ENCODE results near the gene DAGLA. TPM values are rescaled to one million over a fixed set of nuclear protein-coding genes. Genes with fewer than 3 reads are reported as not detected.

The DAGLA gene
- total RNA-seq, 4 donors from 2014 or later = 0.29 to 5.4 (median 1.9) TPM

DNA sequence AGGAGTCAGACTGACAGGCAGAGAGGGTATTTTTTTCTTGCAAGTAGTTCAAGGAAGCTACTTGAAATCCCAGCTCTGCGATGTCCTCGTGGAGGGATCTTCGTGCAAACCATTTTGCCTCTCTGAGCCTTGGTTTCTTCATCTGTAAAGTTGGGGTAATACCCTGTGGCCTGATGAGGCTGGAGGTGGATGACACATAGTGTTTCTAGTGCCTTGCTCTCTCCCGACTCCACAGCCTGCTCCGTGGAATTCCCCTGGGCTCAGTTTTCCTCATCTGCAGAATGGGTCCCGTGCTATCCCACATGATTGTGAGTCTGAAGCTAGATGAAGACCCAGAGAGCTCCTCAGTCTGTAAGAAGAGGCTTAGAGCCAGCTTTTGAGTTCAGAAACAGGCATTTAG lies 32.7 kb downstream of the DAGLA start:
- H3K4me3 ChIP-seq = no peak overlapping the region
- no peaks in the 10 kb centered on the region for H3K36me3 ChIP-seq
- TF ChIP-seq, protein P1, sequence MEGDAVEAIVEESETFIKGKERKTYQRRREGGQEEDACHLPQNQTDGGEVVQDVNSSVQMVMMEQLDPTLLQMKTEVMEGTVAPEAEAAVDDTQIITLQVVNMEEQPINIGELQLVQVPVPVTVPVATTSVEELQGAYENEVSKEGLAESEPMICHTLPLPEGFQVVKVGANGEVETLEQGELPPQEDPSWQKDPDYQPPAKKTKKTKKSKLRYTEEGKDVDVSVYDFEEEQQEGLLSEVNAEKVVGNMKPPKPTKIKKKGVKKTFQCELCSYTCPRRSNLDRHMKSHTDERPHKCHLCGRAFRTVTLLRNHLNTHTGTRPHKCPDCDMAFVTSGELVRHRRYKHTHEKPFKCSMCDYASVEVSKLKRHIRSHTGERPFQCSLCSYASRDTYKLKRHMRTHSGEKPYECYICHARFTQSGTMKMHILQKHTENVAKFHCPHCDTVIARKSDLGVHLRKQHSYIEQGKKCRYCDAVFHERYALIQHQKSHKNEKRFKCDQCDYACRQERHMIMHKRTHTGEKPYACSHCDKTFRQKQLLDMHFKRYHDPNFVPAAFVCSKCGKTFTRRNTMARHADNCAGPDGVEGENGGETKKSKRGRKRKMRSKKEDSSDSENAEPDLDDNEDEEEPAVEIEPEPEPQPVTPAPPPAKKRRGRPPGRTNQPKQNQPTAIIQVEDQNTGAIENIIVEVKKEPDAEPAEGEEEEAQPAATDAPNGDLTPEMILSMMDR (IDR thresholded peaks at IDR 0.05) = no peak
- TF ChIP-seq POLR2A (IDR thresholded peaks at IDR 0.05) = no peak
- no peak overlapping the region for H3K27ac ChIP-seq
- intact Hi-C loops (cut with DNase I; ENCODE audit: low total_unique reads) = no loop called here
- no peak for DNase-seq
- no peaks in the 10 kb centered on the region for H3K27me3 ChIP-seq
- no peaks in the 10 kb centered on the region for H3K9me3 ChIP-seq
- peaks cover 0 to under 1% of the 10 kb centered on the region in 2 donors for H3K4me1 ChIP-seq

DNA sequence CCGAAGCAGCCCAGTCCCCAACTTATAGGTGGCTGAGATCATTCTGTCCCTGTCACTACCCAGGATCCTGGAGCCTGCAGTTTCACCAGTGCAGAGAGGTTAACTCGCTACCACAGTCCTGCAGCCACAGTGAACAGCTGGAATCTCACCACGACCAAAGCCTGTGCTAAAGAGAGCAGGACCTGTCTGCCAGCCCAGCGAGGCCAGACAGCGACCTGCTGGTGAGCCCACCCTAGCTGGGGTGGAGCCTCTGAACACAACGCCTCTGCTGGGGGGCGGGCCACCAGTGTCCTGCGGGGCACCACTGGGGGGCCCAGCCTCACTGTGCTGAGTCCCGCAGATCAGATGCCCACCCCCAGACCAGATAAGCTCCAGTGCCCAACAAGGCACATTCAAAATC lies 33.3 kb downstream of the DAGLA start:
- H3K9me3 ChIP-seq = no peaks in the 10 kb centered on the region
- no peak overlapping the region for H3K4me3 ChIP-seq
- peaks cover 0 to 5% of the 10 kb centered on the region in 2 donors for H3K4me1 ChIP-seq
- H3K27ac ChIP-seq = no peak overlapping the region
- H3K36me3 ChIP-seq = no peaks in the 10 kb centered on the region
- H3K27me3 ChIP-seq = no peaks in the 10 kb centered on the region
- TF ChIP-seq, protein P1 (IDR thresholded peaks at IDR 0.05) = no peak
- no peak for TF ChIP-seq POLR2A (IDR thresholded peaks at IDR 0.05)
- no peak for DNase-seq
- intact Hi-C loops (cut with DNase I; ENCODE audit: low total_unique reads) = no loop called here

DNA sequence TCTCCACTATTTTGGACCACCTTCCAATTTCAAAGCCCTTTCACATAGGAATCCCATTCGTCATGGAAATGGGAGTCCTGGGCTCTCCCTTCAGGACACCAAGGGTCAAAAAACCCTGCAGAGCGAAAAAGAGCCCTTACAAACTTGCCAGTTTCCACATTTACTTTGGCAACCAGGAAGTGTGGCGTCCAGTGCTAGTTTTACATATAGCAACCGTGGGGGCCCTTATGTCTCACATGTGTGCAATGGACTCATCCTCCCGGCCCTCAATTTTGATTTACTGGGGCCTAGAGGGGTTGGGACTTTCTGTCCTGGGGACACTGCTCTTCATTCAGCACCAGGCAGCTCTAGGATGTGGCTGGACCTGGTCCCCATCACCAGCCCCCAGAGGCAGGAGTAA lies 33.7 kb downstream of the DAGLA start:
- no peak for TF ChIP-seq POLR2A (IDR thresholded peaks at IDR 0.05)
- TF ChIP-seq, protein P1 (IDR thresholded peaks at IDR 0.05) = no peak
- no peak for DNase-seq
- intact Hi-C loops (cut with DNase I; ENCODE audit: low total_unique reads) = no loop called here
- Histone ChIP-seq H3K9me3 (no peaks in the 10 kb centered on the region), H3K27me3 (no peaks in the 10 kb centered on the region), H3K36me3 (no peaks in the 10 kb centered on the region), H3K4me1 (peaks cover 0 to 6% of the 10 kb centered on the region in 2 donors), H3K4me3 (no peak overlapping the region), H3K27ac (no peak overlapping the region)

DNA sequence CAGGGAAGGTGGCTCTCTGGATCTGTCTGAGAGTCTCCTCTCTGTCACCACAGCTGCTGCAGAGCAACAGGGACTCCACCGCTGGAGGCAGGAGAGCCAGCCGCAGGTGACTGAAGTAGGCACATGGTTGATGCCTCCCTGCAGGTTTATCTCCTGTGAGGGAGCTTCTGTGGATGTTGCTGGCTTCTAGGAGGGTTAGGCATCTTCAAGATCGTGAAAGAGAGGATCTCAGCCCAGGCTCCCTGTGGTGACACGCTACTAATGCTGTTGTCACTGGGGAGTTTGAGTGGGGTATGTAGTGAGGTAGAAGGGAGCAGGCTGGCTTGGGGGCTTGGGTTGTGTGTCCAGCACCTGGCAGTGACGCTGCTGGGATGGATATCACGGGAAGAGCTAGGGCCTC lies 34.1 kb downstream of the DAGLA start:
- H3K4me3 ChIP-seq = no peak overlapping the region
- no peak overlapping the region for H3K27ac ChIP-seq
- no peaks in the 10 kb centered on the region for H3K36me3 ChIP-seq
- intact Hi-C loops (cut with DNase I; ENCODE audit: low total_unique reads) = no loop called here
- TF ChIP-seq, protein P1 (IDR thresholded peaks at IDR 0.05) = no peak
- no peak for TF ChIP-seq POLR2A (IDR thresholded peaks at IDR 0.05)
- DNase-seq = no peak
- H3K4me1 ChIP-seq = peaks cover 0 to 9% of the 10 kb centered on the region in 2 donors
- no peaks in the 10 kb centered on the region for H3K27me3 ChIP-seq
- no peaks in the 10 kb centered on the region for H3K9me3 ChIP-seq

DNA sequence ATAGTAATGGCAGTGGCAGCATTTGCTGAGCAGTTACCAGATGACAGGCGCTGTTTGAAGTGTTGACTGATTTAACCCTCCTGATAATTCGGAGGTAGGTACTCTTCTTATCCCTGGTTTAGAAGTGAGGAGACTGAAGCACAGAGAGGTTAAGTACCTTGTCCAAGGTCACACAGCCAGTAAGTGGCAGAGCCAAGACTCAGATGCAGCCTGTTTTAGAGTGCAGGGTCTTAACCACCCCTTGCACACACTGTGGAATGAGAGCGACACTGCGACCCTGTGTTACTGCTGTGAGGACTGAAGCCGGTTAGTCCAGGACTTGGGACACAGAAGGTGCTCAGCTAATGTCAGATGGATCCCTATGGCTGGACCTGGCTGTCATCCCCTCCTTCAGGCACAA lies 34.7 kb downstream of the DAGLA start:
- intact Hi-C loops (cut with DNase I; ENCODE audit: low total_unique reads) = no loop called here
- DNase-seq = no peak
- H3K9me3 ChIP-seq = no peaks in the 10 kb centered on the region

More for the DNA sequence above, 34.7 kb downstream of the DAGLA start:
- Histone ChIP-seq H3K27me3 (no peaks in the 10 kb centered on the region), H3K4me3 (no peak overlapping the region), H3K27ac (no peak overlapping the region), H3K36me3 (no peaks in the 10 kb centered on the region), H3K4me1 (peaks cover 0 to 9% of the 10 kb centered on the region in 2 donors)
- TF ChIP-seq, protein P1 (IDR thresholded peaks at IDR 0.05) = no peak
- TF ChIP-seq POLR2A (IDR thresholded peaks at IDR 0.05) = no peak

Measured in uterus (tissue), 4 donors.